Psoas muscle (tissue), 8 donors: Measurements from ENCODE around the gene G2E3. TPM values are rescaled to one million over a fixed set of nuclear protein-coding genes. Genes with fewer than 3 reads are reported as not detected.

Experiments
- ATAC-seq, 4 donors: fragments of 200-7000 bp; cut with Tn5 transposase; one replicate each; pipeline ENCODE4 v1.9.1; 2020; ENCODE audit warnings: moderate library complexity in 3 of 4, mild to moderate bottlenecking in 2 of 4
- DNase-seq, 2 donors: peaks; one replicate each; pipeline ENCODE4 v3.0.0-alpha.2; 2020
- H3K27ac ChIP-seq: fragments of 200-600 bp; one replicate; pipeline ENCODE4 v1.8.0; 2022
- H3K27me3 ChIP-seq, 3 donors: fragments of 200-600 bp in 1 of 3; one replicate each; pipeline versions ENCODE4 v1.6.1 to v1.8.0; 2013 to 2022; ENCODE audit warnings: low read length in 2 of 3, mild to moderate bottlenecking in 2 of 3, moderate library complexity in 1 of 3; ENCODE audit not compliant: insufficient read depth in 3 of 3
- H3K36me3 ChIP-seq, 2 donors: fragments of 200-600 bp in 1 of 2; one replicate each; pipeline versions ENCODE4 v1.6.1 to v1.8.0; 2013 to 2022; ENCODE audit warnings: low read depth in 1 of 2, mild to moderate bottlenecking in 1 of 2, moderate library complexity in 1 of 2; ENCODE audit not compliant: insufficient read depth in 1 of 2
- H3K4me1 ChIP-seq: fragments of 200-600 bp; one replicate; pipeline ENCODE4 v1.8.0; 2022
- H3K4me3 ChIP-seq: fragments of 200-600 bp; one replicate; pipeline ENCODE4 v1.8.0; 2022; ENCODE audit warnings: mild to moderate bottlenecking
- H3K9me3 ChIP-seq: fragments of 200-600 bp; one replicate; pipeline ENCODE4 v1.8.0; 2022
- WGBS, 3 donors: extraction: QIAGEN DNeasy Blood & Tissue Kit; methylation state at CpG; one replicate each; pipeline versions ENCODE4 v1.1.6 to v1.1.7; 2013; 5-methylcytosine and 5-hydroxymethylcytosine counted together
- intact Hi-C, 2 donors: fragments of 100-400 bp; cut with DNase I; formaldehyde crosslinking; loops; one replicate each; pipeline versions ENCODE4 v1.11.0 to v1.14.2; 2022
- polyA plus RNA-seq, 3 donors: library from polyadenylated mRNA; stranded (reverse); fragments of 200-250 nt; gene quantifications; one replicate each; pipeline ENCODE4 v1.2.3, GENCODE V29; 2013
- total RNA-seq, 4 donors: library from RNA; stranded (reverse); fragmentation: NEBNext Ultra II Directional in 2 of 4; extraction: Animal tissue kit (Norgen Biotek cat#: 25700) in 2 of 4; gene quantifications; one replicate each; pipeline versions ENCODE4 v1.2.1 to v1.2.4, GENCODE V29; 2021 to 2023
- TF ChIP-seq, protein P1 (sequence below): fragments of 200-600 bp; IDR thresholded peaks from one replicate; pipeline ENCODE4 v1.8.0; 2022; ENCODE audit warnings: antibody characterized with exemption
- donor health status: healthy with polysubstance abuse.
- donor health status: DM: no; HTN: no; CAD: no; lungs with moderate emphysema.
- donor health status: Bipolar disorder and iron deficiency.
- donor health status: healthy.
- donor health status: DM: yes; HTN: yes; CAD: no.
- donor health status: DM: no; HTN: no; CAD: no.
- donor health status: DM: no; HTN: no; CAD: no.
- donor health status: DM: yes; HTN: yes; CAD: no.

Gene G2E3
- total and polyA plus RNA-seq, 7 donors = 1.9 to 8.0 (median 5.0) TPM

DNA sequence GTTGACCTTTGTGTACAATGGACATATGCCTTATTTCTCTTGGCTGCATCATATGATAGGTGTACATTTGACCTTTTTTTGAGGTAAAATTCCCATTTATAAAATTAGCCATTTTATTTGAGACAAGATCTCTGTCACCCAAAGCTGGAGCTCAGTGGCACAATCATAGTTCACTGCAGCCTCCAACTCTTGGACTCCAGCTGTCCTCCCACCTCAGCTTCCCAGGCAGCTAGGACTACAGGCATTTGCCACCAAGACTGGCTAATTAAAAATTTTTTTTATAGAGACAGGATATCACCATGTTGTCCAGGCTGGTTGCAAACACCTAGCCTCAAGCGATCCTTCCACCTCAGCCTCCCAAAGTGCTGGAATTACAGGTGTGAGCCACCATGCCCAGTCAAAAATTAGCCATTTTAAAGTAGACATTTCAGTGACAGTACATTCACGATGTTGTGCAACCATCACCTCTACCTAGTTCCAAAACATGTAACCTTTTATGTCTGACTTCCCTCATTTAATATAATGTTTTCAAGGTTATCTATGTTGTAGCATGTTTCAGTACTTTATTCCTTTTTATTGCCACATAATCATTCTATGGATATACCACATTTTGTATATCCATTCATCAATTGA lies 5.4 kb downstream of the G2E3 start:
- no peak for DNase-seq
- 98 to 100% (median 98%) methylated on average over 2 of the region's 2 CpGs for WGBS, 3 donors
- TF ChIP-seq, protein P1, sequence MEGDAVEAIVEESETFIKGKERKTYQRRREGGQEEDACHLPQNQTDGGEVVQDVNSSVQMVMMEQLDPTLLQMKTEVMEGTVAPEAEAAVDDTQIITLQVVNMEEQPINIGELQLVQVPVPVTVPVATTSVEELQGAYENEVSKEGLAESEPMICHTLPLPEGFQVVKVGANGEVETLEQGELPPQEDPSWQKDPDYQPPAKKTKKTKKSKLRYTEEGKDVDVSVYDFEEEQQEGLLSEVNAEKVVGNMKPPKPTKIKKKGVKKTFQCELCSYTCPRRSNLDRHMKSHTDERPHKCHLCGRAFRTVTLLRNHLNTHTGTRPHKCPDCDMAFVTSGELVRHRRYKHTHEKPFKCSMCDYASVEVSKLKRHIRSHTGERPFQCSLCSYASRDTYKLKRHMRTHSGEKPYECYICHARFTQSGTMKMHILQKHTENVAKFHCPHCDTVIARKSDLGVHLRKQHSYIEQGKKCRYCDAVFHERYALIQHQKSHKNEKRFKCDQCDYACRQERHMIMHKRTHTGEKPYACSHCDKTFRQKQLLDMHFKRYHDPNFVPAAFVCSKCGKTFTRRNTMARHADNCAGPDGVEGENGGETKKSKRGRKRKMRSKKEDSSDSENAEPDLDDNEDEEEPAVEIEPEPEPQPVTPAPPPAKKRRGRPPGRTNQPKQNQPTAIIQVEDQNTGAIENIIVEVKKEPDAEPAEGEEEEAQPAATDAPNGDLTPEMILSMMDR = no peak
- H3K36me3 ChIP-seq = no peaks in the 10 kb centered on the region
- ATAC-seq = no peak
- intact Hi-C loops = no loop called here
- no peaks in the 10 kb centered on the region for H3K9me3 ChIP-seq
- no peak overlapping the region for H3K27ac ChIP-seq
- H3K27me3 ChIP-seq = no peaks in the 10 kb centered on the region
- H3K4me3 ChIP-seq = no peak overlapping the region
- peaks cover 8% of the 10 kb centered on the region for H3K4me1 ChIP-seq

GRCh38 chr14:30564868-30565248 lies 5.9 kb downstream of the G2E3 start:
- no peaks in the 10 kb centered on the region for H3K9me3 ChIP-seq
- ATAC-seq (no peak), DNase-seq (no peak)
- H3K4me3 ChIP-seq = no peak overlapping the region
- no peak overlapping the region for H3K27ac ChIP-seq
- H3K27me3 ChIP-seq = no peaks in the 10 kb centered on the region
- H3K36me3 ChIP-seq = no peaks in the 10 kb centered on the region
- peaks cover 10% of the 10 kb centered on the region for H3K4me1 ChIP-seq
- TF ChIP-seq, protein P1 = no peak
- intact Hi-C loops = no loop called here

- DNase-seq (no peak), ATAC-seq (no peak)
- no peaks in the 10 kb centered on the region for H3K36me3 ChIP-seq
- intact Hi-C loops = no loop called here
- H3K4me3 ChIP-seq = no peak overlapping the region
- TF ChIP-seq, protein P1 = no peak
- no peaks in the 10 kb centered on the region for H3K9me3 ChIP-seq
- H3K27ac ChIP-seq = no peak overlapping the region
- peaks cover 7% of the 10 kb centered on the region for H3K4me1 ChIP-seq
- no peaks in the 10 kb centered on the region for H3K27me3 ChIP-seq
- WGBS, 3 donors = 50 to 55% (median 51%) methylated on average over 2 of the region's 2 CpGs
Measured at GRCh38 chr14:30569216-30569902, 10.4 kb downstream of the G2E3 start.

DNA sequence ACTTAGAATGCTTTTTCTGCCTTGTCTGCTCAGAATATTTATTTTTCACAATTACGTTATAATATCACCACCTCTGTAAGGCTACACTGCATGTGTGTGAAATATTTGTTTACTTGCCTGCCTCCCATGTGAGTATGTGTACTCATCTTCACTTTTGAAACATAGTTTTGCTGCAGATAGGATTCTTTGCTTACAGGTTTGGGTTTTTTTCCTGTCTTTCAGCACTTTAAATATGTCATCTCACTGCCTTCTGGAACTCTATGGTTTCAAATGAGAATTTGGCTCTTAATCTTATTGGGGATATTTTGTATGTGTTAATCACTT lies 10.9 kb downstream of the G2E3 start:
- DNase-seq (no peak), ATAC-seq (no peak)
- H3K9me3 ChIP-seq = no peaks in the 10 kb centered on the region
- H3K36me3 ChIP-seq = no peaks in the 10 kb centered on the region
- 52 to 86% (median 57%) methylated on average over 1 of the region's 1 CpG for WGBS, 3 donors
- no peak overlapping the region for H3K4me3 ChIP-seq
- TF ChIP-seq, protein P1 = no peak
- intact Hi-C loops = no loop called here
- H3K27ac ChIP-seq = no peak overlapping the region
- H3K4me1 ChIP-seq = peaks cover 7% of the 10 kb centered on the region
- no peaks in the 10 kb centered on the region for H3K27me3 ChIP-seq

- Histone ChIP-seq H3K27me3 (no peaks in the 10 kb centered on the region), H3K27ac (no peak overlapping the region), H3K9me3 (no peaks in the 10 kb centered on the region), H3K4me3 (no peak overlapping the region), H3K4me1 (peaks cover 7% of the 10 kb centered on the region), H3K36me3 (no peaks in the 10 kb centered on the region)
- intact Hi-C loops = no loop called here
- DNase-seq (no peak), ATAC-seq (no peak)
- 88 to 92% (median 91%) methylated on average over 3 of the region's 3 CpGs for WGBS, 3 donors
- TF ChIP-seq, protein P1 = no peak
Measured at GRCh38 chr14:30572237-30572636, 13.3 kb downstream of the G2E3 start.
